CD4-positive, alpha-beta T cell (primary cell): ENCODE measurements around the gene STK17A. TPM values are rescaled to one million over a fixed set of nuclear protein-coding genes. Genes with fewer than 3 reads are reported as not detected.

Source experiments
- ATAC-seq: fragments of 200-7000 bp; cut with Tn5 transposase; one replicate; pipeline ENCODE4 v1.10.0; 2022; ENCODE audit warnings: mild to moderate bottlenecking; ENCODE audit not compliant: poor library complexity
- CTCF ChIA-PET: fragments of 350-600 bp; sonication (Branson Sonifier 250); formaldehyde crosslinking; loops from one replicate; lab custom pipeline; 2021; ENCODE audit warnings: antibody characterized with exemption, inconsistent platforms; lab: Charles Lee
- POLR2A ChIA-PET: fragments of 350-600 bp; sonication (Branson Sonifier 250); formaldehyde crosslinking; loops from one replicate; lab custom pipeline; 2021; ENCODE audit warnings: antibody characterized with exemption, inconsistent platforms; lab: Charles Lee
- DNase-seq, 14 experiments: peaks; one replicate each; pipeline ENCODE4 v3.0.0-alpha.2; 2013 to 2020; ENCODE audit warnings: mixed read lengths in 2 of 14
- H3K27ac ChIP-seq, 2 donors: one replicate each; pipeline versions ENCODE4 v1.5.1 to v1.7.0; 2013; ENCODE audit warnings: low read length in 2 of 2, low read depth in 1 of 2, mild to moderate bottlenecking in 1 of 2
- H3K27me3 ChIP-seq, 2 experiments: 1 replicate in 1 of 2; 2 replicates in 1 of 2; pipeline versions ENCODE4 v1.6.1 to v1.7.0; 2013; ENCODE audit warnings: low read length in 2 of 2, control low read depth in 1 of 2, mild to moderate bottlenecking in 1 of 2, moderate library complexity in 1 of 2; ENCODE audit not compliant: insufficient read depth in 2 of 2, control insufficient read depth in 1 of 2
- H3K36me3 ChIP-seq: one replicate; pipeline ENCODE4 v1.6.1; 2013; ENCODE audit warnings: low read length, control low read depth; ENCODE audit not compliant: insufficient read depth
- H3K4me1 ChIP-seq: one replicate; pipeline ENCODE4 v1.6.1; 2013; ENCODE audit warnings: low read length, control low read depth; ENCODE audit not compliant: insufficient read depth
- H3K4me3 ChIP-seq: one replicate; pipeline ENCODE4 v1.5.1; 2013; ENCODE audit warnings: mild to moderate bottlenecking, low read length, moderate library complexity
- H3K9me3 ChIP-seq, 2 experiments: 1 replicate in 1 of 2; 2 replicates in 1 of 2; pipeline versions ENCODE4 v1.6.1 to v1.7.0; 2013; ENCODE audit warnings: low read length in 2 of 2, mild to moderate bottlenecking in 2 of 2, control low read depth in 1 of 2, moderate library complexity in 1 of 2; ENCODE audit not compliant: control insufficient read depth in 1 of 2, insufficient read depth in 1 of 2
- H3K27ac Mint-ChIP-seq: one replicate; pipeline ENCODE4 v1.8.0; 2020; ENCODE audit warnings: mixed read lengths
- H3K27me3 Mint-ChIP-seq: one replicate; pipeline ENCODE4 v1.8.0; 2021; ENCODE audit warnings: mixed read lengths
- H3K36me3 Mint-ChIP-seq: one replicate; pipeline ENCODE4 v1.8.0; 2021; ENCODE audit warnings: low read depth, mixed read lengths
- H3K4me1 Mint-ChIP-seq: one replicate; pipeline ENCODE4 v1.8.0; 2021; ENCODE audit warnings: low read depth, mixed read lengths
- H3K4me3 Mint-ChIP-seq: one replicate; pipeline ENCODE4 v1.8.0; 2020; ENCODE audit warnings: mild to moderate bottlenecking, mixed read lengths
- H3K9me3 Mint-ChIP-seq: one replicate; pipeline ENCODE4 v1.8.0; 2020; ENCODE audit warnings: mixed read lengths
- CTCF ChIP-seq: fragments of 200-600 bp; IDR thresholded peaks from one replicate; pipeline ENCODE4 v1.8.0; 2022; ENCODE audit warnings: antibody characterized with exemption, mild to moderate bottlenecking
- intact Hi-C, 2 experiments: fragments of 100-400 bp; cut with DNase I in 1 of 2; cut with micrococcal nuclease in 1 of 2; formaldehyde crosslinking; loops; one replicate each; pipeline versions ENCODE4 v1.15.1 to v1.9.0; 2023 to 2025; cut with DNase I, micrococcal nuclease
- total RNA-seq, 174 experiments: library from RNA in 2 of 174; stranded (reverse) in 2 of 174; gene quantifications; one replicate each; pipeline ENCODE4 v1.2.3 and lab custom pipeline; 2021 to 2026

The STK17A gene
- total RNA-seq, 2 experiments from 2014 or later = 213 to 218 TPM

- DNase-seq (no peak), ATAC-seq (no peak)
- H3K9me3 ChIP-seq = no peaks in the 10 kb centered on the region
- H3K27me3 ChIP-seq = peaks cover 0 to 5% of the 10 kb centered on the region in 2 experiments
- Mint-ChIP-seq H3K4me3 (no peak overlapping the region), H3K27me3 (peaks cover 22% of the 10 kb centered on the region), H3K4me1 (peaks cover 1% of the 10 kb centered on the region), H3K9me3 (no peaks in the 10 kb centered on the region), H3K36me3 (no peaks in the 10 kb centered on the region), H3K27ac (no peak overlapping the region)
- intact Hi-C loops = no loop called here
- CTCF ChIA-PET = no interaction called here
- H3K27ac ChIP-seq = no peak overlapping the region
- no peak for TF ChIP-seq CTCF
- POLR2A ChIA-PET = no interaction called here
- H3K4me3 ChIP-seq = no peak overlapping the region
- no peaks in the 10 kb centered on the region for H3K4me1 ChIP-seq
- H3K36me3 ChIP-seq = no peaks in the 10 kb centered on the region
Measured at GRCh38 chr7:43562383-43562782, 20.5 kb upstream of the STK17A start.

- DNase-seq (no peak), ATAC-seq (no peak)
- intact Hi-C loops = no loop called here
- no peak for TF ChIP-seq CTCF
- CTCF ChIA-PET = no interaction called here
- Histone ChIP-seq H3K4me3 (no peak overlapping the region), H3K9me3 (no peaks in the 10 kb centered on the region), H3K27me3 (peaks cover 0 to 5% of the 10 kb centered on the region in 2 experiments), H3K27ac (no peak overlapping the region), H3K36me3 (no peaks in the 10 kb centered on the region), H3K4me1 (no peaks in the 10 kb centered on the region)
- no peak overlapping the region for H3K27ac Mint-ChIP-seq
- H3K27me3 Mint-ChIP-seq = peaks cover 22% of the 10 kb centered on the region
- H3K9me3 Mint-ChIP-seq = no peaks in the 10 kb centered on the region
- H3K4me3 Mint-ChIP-seq = no peak overlapping the region
- no peaks in the 10 kb centered on the region for H3K4me1 Mint-ChIP-seq
- H3K36me3 Mint-ChIP-seq = no peaks in the 10 kb centered on the region
- POLR2A ChIA-PET = interaction anchor here (0.6 kb wide), 1 partner anchor 140 kb away, joined by 3 read pairs; no protein-coding TSS in a partner anchor
Measured at GRCh38 chr7:43565786-43566185, 17.1 kb upstream of the STK17A start.

GRCh38 chr7:43568529-43568928 lies 14.4 kb upstream of the STK17A start:
- Histone ChIP-seq H3K36me3 (no peaks in the 10 kb centered on the region), H3K4me1 (no peaks in the 10 kb centered on the region), H3K9me3 (no peaks in the 10 kb centered on the region), H3K27me3 (no peaks in the 10 kb centered on the region), H3K4me3 (no peak overlapping the region), H3K27ac (no peak overlapping the region)
- peaks cover 5% of the 10 kb centered on the region for H3K4me1 Mint-ChIP-seq
- POLR2A ChIA-PET = no interaction called here
- no peaks in the 10 kb centered on the region for H3K36me3 Mint-ChIP-seq
- no peak for TF ChIP-seq CTCF
- intact Hi-C loops = no loop called here
- H3K4me3 Mint-ChIP-seq = no peak overlapping the region
- H3K9me3 Mint-ChIP-seq = no peaks in the 10 kb centered on the region
- DNase-seq = no peak
- peaks cover 8% of the 10 kb centered on the region for H3K27me3 Mint-ChIP-seq
- ATAC-seq = no peak
- CTCF ChIA-PET = no interaction called here
- no peak overlapping the region for H3K27ac Mint-ChIP-seq
